ENCODE results near the gene STON2.

STON2 gene

GRCh38 chr14:81264671-81265070 is 135.5 kb downstream of the STON2 start:
- no peaks in the 10 kb centered on the region for H3K27me3 Mint-ChIP-seq (ENCODE audit: low read depth, poor library complexity)
- peaks cover 6% of the 10 kb centered on the region for H3K36me3 Mint-ChIP-seq (ENCODE audit: low read depth)
- H3K4me3 Mint-ChIP-seq = no peak overlapping the region
- no peak for DNase-seq
- H3K4me1 Mint-ChIP-seq = peaks cover 21% of the 10 kb centered on the region
- H3K9me3 Mint-ChIP-seq = no peaks in the 10 kb centered on the region
- no peak for TF ChIP-seq CTCF (IDR thresholded peaks at IDR 0.05)
- H3K27ac Mint-ChIP-seq = no peak overlapping the region

- Mint-ChIP-seq H3K4me1 (peaks cover 13% of the 10 kb centered on the region), H3K27ac (no peak overlapping the region), H3K9me3 (no peaks in the 10 kb centered on the region), H3K27me3 (ENCODE audit: low read depth, poor library complexity) (no peaks in the 10 kb centered on the region), H3K36me3 (ENCODE audit: low read depth) (peaks cover 10% of the 10 kb centered on the region), H3K4me3 (no peak overlapping the region)
- DNase-seq = no peak
- no peak for TF ChIP-seq CTCF (IDR thresholded peaks at IDR 0.05)
Measured at GRCh38 chr14:81263777-81264410, 136.2 kb downstream of the STON2 start.

- H3K36me3 Mint-ChIP-seq (ENCODE audit: low read depth) = peaks cover 10% of the 10 kb centered on the region
- H3K4me3 Mint-ChIP-seq = no peak overlapping the region
- H3K9me3 Mint-ChIP-seq = no peaks in the 10 kb centered on the region
- H3K27me3 Mint-ChIP-seq (ENCODE audit: low read depth, poor library complexity) = no peaks in the 10 kb centered on the region
- H3K4me1 Mint-ChIP-seq = peaks cover 6% of the 10 kb centered on the region
- no peak for DNase-seq
- no peak for TF ChIP-seq CTCF (IDR thresholded peaks at IDR 0.05)
- H3K27ac Mint-ChIP-seq = no peak overlapping the region
Measured at GRCh38 chr14:81261176-81261575, 138.9 kb downstream of the STON2 start.

GRCh38 chr14:81260732-81261131 is 139.4 kb downstream of the STON2 start:
- DNase-seq = no peak
- H3K27ac Mint-ChIP-seq = no peak overlapping the region
- no peak for TF ChIP-seq CTCF (IDR thresholded peaks at IDR 0.05)
- peaks cover 10% of the 10 kb centered on the region for H3K36me3 Mint-ChIP-seq (ENCODE audit: low read depth)
- no peaks in the 10 kb centered on the region for H3K9me3 Mint-ChIP-seq
- H3K4me1 Mint-ChIP-seq = peaks cover 9% of the 10 kb centered on the region
- no peak overlapping the region for H3K4me3 Mint-ChIP-seq
- no peaks in the 10 kb centered on the region for H3K27me3 Mint-ChIP-seq (ENCODE audit: low read depth, poor library complexity)

- H3K27ac Mint-ChIP-seq = peak overlapping the region; percentile 49
- no peak overlapping the region for H3K4me3 Mint-ChIP-seq
- no peak for DNase-seq
- no peaks in the 10 kb centered on the region for H3K9me3 Mint-ChIP-seq
- H3K27me3 Mint-ChIP-seq (ENCODE audit: low read depth, poor library complexity) = no peaks in the 10 kb centered on the region
- H3K36me3 Mint-ChIP-seq (ENCODE audit: low read depth) = peaks cover 10% of the 10 kb centered on the region
- peaks cover 11% of the 10 kb centered on the region for H3K4me1 Mint-ChIP-seq
- no peak for TF ChIP-seq CTCF (IDR thresholded peaks at IDR 0.05)
Measured at GRCh38 chr14:81256289-81256960, 143.7 kb downstream of the STON2 start.

- no peaks in the 10 kb centered on the region for H3K36me3 Mint-ChIP-seq (ENCODE audit: low read depth)
- DNase-seq = no peak
- H3K27me3 Mint-ChIP-seq (ENCODE audit: low read depth, poor library complexity) = no peaks in the 10 kb centered on the region
- peaks cover 11% of the 10 kb centered on the region for H3K4me1 Mint-ChIP-seq
- TF ChIP-seq CTCF (IDR thresholded peaks at IDR 0.05) = no peak
- no peak overlapping the region for H3K4me3 Mint-ChIP-seq
- H3K27ac Mint-ChIP-seq = no peak overlapping the region
- H3K9me3 Mint-ChIP-seq = no peaks in the 10 kb centered on the region
Measured at GRCh38 chr14:81252278-81252677, 147.8 kb downstream of the STON2 start.
